HTERT RPE-1 (cell line): ENCODE results near the gene NEDD4.
"Not testable (repeated sequence)": the region's sequence is repeated elsewhere in the genome, so short reads cannot be mapped to it uniquely, and the experiment has no call there.

Source experiments
- in situ Hi-C: fragments of 300-500 bp; cut with MboI; formaldehyde crosslinking; loops from 4 replicates; pipeline ENCODE4 v1.14.3; 2020; ENCODE audit warnings: low sequenced_read_pairs

Gene NEDD4

DNA sequence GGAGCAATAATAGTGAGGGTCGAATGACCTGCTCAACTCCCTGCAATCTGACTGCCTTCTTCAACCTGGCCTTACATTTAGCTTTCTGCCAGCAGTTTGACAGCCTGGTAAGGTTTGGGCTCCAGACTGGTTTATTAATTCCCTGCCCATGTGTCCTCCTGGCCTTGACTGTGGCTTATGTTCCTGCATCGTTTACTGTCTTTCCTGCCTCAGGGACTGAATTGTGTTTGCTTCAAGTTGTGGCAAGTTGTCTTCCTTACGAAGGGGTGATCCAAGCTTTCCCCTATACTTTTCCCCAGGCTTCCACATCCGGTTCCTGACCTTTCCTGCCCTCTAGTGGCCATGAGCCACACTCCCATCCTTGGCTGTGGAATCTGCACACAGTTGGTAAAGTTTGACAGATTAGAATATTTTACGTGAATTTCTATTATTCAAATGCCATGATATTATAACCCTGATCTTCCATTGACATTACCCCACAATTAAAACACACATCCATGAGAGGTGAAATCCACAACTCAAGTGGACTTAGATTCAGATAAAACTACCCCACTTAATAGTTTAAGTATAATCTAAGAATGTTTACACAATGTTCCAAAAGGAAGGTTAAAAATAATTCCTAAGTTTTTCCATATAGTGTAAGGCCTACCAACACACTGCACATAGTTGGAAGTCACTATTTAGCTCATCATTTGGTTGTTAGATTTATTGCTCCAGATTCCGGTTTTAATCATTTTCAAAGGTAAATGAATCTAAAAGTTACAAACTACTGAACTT, 95.7 kb downstream of the NEDD4 start:
- in situ Hi-C loops: no loop called here

DNA sequence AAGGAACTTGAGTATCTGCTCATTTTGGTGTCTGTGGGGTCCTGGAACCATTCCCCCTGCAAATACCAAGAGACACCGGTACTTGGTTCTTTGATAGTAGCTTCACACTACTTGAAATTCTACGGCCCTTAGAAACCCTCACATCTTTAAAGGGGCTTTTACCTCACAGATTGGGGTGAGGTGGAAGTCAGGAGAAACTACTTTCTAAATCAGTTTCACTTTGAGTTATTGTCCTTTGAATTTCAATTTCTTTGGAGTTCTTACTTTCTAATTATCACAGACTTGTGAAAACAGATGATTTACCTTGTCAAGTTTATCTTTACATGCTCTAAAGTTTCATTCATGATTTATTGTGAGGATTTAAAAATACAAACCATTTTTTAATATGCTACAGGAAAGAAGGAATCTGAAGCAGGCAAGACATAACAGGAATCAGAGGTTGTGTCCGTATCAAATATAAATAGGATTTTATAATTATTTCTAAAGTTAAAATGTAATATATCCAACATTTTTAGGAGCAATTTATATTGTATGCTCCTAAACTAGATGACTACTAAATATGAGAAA, 98.9 kb downstream of the NEDD4 start:
- in situ Hi-C loops: no loop called here

DNA sequence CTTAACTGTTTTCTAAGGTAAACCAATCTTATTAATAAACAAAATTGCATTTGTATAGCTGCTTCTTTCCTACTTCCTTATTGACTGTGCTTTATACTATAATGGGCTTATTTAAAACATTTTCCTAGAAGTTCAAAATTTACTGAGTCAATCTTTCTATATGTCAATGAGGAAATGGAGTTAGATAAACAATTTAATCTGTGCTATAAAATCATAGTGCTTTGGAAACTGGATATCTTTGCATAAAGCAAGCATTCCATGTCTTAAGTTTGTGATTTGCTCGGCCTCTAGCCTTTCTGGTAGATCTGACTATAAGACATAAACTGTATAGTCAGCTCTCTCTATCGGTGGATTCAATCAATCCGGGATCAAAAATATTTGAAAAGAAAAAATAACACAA, 99.6 kb downstream of the NEDD4 start:
- in situ Hi-C loops: no loop called here

DNA sequence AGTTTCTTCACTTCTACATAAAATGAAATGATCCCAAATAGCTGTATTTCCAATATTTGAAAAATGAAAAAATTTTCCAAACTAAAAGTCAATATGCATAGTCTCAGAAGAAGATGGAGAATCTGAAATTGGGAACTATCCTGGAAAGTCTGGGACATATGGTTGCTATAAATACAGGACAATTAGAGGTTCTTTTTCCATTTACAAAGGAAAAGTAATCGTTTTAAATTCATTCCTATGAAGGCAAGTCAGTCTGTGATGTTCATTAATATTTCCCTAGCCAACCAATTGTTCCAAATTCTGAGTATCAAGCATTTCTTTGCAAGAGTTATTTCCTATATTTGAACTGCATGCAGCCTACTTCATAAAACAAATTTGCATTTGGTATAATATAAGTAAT, 102.2 kb downstream of the NEDD4 start:
- in situ Hi-C loops: no loop called here

DNA sequence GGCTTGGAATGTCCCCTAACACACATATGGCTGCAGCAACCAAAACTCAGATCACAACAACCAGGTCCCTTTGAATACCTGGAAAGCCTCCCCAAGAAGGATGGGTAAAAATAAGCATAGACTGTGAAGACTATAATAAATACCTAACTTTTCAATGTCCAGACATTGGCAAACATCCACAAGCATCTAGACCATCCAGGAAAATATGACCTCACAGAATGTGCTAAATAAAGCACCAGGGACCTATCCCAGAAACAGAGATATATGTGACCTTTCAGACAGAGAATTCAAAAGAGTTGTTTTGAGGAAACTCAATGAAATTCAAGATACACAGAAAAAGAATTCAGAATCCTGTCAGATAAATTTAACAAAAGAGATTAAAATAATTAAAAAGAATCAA, 109.2 kb downstream of the NEDD4 start:
- in situ Hi-C loops: no loop called here

DNA sequence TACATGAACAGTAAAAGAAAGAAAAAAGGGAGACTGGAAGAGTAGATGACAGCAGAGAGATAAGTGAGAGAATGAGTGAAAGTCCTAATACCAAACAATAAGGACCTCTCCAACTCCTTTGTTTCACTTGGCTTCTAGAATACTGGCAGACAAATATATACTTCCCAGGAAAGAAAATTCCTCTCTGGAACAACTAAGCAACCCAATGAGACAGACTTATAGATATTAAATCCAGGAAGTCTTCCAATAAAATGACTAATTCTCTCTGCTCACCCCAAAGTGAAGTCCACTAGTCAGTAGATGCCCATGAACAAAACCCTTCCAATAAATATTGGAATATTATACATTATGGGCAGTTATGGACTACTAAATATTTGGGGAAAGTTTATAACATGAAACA, 114.2 kb downstream of the NEDD4 start:
- in situ Hi-C loops: no loop called here

DNA sequence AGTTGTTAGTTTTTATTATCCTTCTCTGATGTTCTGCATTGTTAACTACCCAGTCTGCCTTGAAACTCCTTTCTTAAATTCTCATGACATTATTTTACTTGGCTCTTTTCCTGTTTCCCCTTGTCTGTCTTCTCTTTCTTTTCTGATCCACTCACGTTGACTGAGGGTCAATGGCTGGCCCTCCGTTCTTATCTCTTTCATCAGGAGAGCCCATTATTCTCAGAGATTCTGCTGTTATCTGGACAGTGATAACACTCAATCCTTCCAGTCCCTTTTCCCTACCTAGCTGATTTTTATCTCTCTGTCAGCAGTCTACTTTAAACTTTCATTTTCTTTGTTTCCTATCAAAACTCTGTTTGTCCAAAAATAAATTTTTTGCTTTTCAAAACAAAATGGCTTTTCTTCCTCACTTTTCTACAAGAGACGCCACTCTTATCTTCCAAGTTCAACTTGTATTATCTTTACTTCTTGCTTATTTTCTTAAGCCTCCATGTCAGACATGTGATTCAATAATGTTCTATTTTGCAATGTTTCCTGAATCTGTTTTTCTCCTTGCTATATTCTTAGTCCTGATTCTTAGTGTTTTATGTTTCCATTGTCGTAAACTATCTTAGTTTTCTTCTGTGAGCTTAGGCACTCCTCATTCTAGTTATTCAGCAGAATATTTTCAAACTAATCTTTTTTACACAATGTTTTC, 120.2 kb downstream of the NEDD4 start:
- in situ Hi-C loops: no loop called here

DNA sequence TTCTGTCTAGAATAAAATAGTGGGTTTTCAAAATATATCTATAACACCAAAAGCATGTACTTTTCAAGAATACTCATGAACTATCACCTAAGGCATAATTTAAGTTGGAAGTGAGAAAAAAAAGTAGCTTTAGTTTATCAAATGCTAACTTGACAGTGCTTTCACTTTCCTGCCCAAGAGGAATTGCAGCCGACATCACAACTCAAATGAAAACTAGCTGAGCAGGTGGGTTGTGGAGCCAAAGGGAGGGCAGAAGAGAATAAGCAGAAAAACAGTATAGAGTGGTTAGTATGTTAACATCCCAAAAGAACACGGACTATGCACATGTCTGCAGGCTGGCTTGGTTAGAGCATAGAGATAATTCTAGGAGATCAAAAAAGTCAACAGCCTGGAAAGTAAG, 120.9 kb downstream of the NEDD4 start:
- in situ Hi-C loops: no loop called here

DNA sequence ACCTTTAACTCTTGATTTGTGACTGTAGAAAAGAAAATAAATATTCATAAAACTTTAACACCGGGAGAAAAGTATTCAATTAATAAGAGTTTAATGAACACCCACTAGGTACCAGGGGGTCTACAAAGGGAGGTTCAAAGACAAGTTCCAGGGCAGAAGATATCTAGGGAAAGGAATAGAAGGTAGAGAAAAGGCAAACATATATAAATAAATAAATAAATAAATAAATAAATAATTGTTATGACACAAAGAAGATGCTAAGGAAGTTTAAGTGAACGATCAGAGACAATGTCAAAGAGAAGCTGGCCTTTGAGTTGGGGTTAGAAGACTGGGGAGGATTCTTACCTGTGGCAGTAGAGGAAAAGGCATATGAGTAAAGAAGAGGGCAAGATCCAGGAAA, 123.8 kb downstream of the NEDD4 start:
- in situ Hi-C loops: no loop called here

DNA sequence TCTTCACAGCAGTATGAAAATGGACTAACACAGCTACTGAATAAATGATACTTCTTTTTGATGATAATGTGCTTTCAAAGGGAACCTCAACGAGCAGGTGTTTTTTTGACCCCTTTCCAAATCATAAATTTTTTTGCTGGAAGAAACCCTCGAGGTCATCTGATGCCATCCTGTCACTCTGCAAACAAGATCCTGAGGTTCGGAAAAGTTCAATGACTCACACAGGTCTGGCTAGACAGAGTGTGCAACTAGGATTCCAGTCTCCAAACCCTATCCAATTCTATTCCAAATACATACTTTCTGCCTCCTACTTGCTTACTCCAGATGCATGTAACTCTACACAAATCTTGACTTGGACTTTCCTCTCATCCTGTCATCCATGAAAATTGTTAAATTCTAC, 124.7 kb downstream of the NEDD4 start:
- in situ Hi-C loops: no loop called here

DNA sequence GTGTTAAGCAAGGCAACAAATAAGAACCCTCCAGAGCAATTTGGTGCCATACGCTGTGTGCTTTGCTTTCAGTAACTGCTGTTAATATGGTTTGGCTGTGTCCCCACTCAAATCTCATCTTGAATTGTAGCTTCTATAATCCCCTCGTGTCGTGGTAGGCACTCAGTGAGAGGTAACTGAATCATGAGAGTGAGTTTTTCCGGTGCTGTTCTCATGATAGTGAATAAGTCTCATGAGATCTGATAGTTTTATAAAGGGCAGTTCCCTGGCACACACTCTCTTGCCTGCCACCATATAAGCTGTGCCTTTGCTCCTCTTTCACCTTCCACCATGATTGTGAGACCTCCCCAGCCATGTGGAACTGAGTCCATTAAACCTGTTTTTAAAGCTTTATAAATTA, 125.1 kb downstream of the NEDD4 start:
- in situ Hi-C loops: not testable (repeated sequence)

DNA sequence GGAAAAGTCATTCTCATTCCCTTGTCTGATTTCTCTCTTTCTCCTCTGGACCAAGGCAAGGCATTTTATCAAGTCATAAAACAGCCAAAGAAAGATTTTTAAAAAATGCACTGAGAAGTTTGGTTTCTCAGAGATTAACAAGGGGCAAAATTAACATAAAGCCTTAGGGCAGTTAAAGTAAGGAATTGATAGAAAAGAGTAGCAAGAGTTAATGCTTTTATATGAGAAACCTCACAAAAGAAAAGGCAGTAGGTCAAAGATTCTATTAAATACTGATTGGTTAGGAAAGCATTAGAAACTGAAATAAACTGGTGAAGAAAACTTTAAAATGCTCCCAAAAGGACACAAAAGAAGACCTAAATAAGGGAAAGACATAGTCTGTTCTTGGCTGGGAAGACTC, 129.5 kb downstream of the NEDD4 start:
- in situ Hi-C loops: no loop called here

DNA sequence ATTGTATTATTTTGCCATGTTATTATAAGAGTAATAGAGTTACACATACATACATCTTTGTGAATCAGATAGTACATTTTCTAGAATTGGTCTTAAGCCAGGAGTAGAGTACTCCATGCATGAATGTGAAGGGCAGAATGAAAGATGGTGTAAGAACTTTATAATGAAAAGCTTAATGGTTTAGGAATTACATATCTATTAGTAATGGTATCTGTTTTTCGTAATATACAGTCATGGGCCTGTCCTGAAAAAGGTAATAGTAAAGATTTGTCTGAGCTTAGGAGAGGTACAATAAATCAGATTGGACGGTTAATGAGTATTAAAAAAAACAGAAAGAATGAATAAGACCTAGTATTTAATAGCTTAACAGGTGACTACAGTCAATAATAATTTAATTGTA, 132.3 kb downstream of the NEDD4 start:
- in situ Hi-C loops: no loop called here

DNA sequence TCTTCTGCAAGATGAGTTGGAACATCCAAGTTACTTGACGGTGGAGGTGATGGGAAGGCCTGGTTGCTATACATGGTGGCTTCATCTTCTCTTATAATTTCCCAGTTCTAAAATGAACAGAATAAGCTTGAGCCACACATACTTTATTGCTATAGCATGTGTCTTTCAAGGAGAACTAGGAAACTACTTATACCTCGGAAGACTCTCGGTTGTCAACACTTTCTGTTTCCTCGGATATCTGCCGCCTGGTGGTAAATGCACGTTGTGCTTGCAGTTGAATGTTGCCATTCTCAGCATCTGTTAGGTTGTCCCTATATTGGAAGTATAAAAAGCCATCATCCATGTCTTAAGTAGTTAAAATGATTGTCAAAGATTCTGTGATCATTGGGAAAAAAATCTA, 132.9 kb downstream of the NEDD4 start:
- in situ Hi-C loops: no loop called here

DNA sequence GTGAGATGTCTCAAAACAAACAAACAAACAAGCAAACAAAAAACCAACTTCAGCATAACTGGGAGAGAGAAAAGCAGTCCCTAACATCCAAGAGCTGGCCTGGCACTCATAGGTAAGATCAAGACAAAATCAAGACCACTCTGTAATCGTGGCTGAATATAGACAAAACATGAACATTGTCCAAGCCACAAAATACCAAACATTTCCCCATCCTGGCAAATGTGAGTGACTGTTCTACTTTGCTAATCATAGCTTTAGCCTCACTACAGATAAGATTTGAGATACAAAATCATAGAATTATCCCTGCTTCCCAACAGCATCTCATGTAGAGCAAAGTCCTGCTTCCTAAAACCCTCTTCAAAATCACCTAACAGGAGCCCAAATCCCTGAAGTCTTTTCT, 133.7 kb downstream of the NEDD4 start:
- in situ Hi-C loops: no loop called here

DNA sequence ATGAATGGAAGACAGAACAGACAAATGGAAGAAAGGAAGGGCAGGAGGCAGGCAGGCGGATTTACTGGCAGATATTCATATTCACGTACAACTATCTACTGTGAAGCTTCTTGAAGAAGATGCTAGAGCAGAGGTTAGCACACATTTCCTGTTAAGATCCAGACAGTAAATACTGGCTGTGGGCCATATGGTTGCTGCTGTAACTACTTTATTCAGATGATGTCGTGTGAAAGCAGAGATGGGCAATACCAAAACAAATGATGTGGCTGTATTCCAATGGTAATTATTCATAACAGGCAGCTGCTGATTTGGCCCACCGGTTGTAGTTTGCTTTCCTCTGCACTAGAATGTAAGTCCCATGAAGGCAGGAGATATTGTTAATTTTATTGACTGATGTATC, 134.8 kb downstream of the NEDD4 start:
- in situ Hi-C loops: no loop called here

DNA sequence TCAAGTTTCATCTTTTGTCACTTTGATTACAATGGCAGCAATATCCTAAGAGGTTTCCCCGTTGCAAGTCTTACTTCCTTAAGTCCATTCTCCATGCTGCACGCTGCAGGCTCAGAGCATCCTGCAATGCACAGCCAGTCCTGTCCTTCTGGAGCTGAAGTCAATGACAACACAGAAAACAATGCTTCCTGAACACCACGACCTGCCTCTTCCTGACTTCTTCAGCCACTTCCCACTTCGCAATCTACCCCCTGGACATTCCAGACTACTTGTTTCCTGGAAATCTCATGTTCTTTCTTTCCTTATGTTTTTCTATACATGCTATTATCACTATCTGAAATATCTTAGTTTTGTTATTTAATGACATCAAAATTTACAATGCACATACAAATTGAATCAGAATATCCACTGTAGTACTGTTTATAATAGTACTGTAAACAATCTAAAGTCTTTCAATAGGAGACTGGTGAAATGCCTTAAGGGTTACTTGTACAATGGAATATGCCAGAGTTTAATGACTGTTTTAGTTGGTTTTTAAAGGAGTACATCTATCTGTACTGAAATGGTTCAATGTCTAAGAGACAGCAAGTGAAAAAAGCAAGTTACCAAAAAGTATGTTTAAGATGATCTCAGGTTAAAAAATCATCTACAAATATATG, 136.8 kb downstream of the NEDD4 start:
- in situ Hi-C loops: no loop called here

DNA sequence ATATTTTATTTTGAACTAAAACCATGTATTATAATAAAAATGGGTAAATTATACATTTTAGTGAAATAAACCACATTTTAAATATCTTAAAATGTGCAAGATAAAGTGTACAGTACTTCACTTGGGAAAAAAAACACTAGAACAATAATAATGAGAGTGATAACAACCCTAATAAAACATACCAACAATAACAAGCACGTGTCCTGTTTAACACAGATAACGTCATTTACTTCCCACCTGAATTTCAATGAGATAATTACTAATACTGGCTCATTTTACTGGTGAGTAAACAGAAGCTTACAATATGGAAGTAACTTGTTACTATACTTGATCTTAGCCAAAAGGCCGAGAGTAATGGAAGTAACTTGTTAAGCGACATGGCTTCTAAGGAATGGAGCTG, 140.3 kb downstream of the NEDD4 start:
- in situ Hi-C loops: no loop called here

DNA sequence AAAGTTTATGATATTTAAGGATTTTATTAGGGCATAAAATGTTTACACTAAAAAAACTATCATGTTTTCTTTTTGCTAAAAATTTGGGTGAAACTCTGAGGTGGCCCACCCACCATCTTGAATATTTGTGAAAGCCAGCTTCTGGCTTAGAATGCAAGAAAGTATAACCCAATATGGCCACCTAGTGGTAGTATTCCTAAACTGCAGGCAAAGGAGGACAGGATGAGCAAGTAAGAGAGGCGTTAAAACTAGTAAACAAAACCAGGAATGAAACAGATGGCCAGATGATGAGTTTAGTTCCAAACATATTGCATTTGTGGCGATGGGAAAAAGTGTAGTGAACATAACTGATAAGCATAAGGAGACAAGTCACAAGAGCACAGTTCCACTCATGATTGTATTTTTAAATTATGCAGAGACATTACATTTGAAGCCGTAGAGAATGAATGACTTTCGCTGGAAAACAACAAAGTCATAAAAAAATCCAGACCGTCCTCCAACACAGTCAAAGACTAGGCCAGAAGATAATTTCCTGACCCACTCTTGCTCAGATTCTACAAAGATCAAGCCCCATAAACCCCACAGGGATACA, 147.2 kb downstream of the NEDD4 start:
- in situ Hi-C loops: no loop called here

DNA sequence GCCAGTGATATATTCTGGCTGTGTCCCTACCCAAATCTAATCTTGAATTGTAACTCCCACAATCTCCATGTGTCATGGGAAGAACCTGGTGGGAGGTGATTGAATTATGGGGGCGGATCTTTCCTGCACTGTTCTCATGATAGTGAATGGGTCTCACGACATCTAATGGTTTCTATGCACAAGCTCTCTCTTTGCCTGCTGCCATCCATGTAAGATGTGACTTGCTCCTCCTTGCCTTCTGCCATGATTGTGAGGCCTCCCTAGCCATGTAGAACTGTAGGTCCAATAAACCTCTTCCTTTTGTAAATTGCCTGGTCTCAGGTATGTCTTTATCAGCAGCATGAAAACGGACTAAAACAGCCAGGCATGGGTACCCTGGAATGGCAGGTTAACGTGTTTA, 150.5 kb downstream of the NEDD4 start:
- in situ Hi-C loops: not testable (repeated sequence)

DNA sequence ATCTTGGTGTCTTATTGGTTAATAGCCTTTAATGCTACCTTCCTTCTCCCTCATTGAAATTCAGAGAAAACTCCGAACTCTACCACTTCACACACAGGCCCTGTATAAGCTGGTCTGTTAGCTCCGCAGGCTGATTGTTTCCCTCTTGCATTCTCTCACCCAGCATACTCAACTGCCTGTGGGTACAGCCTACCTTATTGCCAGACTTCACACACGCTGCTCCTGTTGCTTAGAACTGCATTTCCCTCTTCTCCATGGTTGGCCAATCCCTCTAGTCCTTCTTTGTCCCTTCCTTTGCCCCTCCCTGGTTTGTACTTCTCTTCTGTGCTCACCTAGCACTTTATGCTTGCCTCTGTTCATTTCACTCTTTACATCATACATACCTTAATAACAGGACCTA, 157.5 kb downstream of the NEDD4 start:
- in situ Hi-C loops: no loop called here
